ENCODE data around the gene MUC4. TPM values are rescaled to one million over a fixed set of nuclear protein-coding genes. Genes with fewer than 3 reads are reported as not detected.
A peak's percentile ranks its signal among the peaks of the same experiment; 100 is the strongest.

Gene MUC4
- total RNA-seq, 2 donors from 2014 or later = 8.6 to 12.0 TPM

DNA sequence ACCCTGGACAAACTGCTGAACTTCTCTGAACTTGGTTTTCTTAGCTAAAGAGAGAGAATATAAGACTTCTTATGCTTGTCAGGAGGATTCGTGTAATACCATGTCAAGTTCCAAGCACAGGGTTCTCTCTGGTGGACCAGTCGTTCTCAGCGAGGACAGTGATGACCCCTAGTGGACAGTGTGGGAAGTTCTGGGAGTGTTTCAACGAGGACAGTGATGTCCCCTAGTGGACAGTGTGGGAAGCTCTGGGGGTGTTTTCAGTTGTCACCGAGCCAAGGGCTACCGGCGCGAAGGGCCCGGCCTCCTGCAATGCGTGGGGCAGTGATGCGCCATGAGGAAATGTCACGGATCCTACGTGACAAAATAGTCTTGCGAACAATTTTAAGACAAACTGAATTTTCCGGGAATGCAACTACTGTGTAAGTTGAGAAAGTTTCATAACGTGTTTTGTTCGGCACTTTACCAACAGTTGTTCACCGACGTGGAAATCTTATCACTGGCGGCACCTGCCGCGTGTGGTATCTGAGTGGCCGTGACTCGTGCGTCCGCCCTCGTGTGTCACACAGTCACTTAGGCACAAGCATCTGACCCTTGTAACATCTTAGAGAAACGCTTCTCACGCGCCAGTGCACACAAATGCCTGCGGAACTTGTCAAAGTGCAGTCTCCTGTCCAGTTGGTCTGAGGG is 39.3 kb upstream of the MUC4 start:
- peak overlapping the region in 1 of 2 donors; percentile 77 for H3K27ac ChIP-seq
- H3K4me1 ChIP-seq (replicated peaks) = peaks cover 10% of the 10 kb centered on the region
- no peaks in the 10 kb centered on the region for H3K27me3 ChIP-seq (replicated peaks; ENCODE audit: insufficient read depth)
- 23% methylated on average over 31 of the region's 31 CpGs for WGBS
- intact Hi-C loops (cut with DNase I) = no loop called here
- H3K4me3 ChIP-seq = no peak overlapping the region
- no peak for TF ChIP-seq POLR2A (IDR thresholded peaks at IDR 0.05)
- peak; percentile 100 for TF ChIP-seq CTCF (IDR thresholded peaks at IDR 0.05)
- TF ChIP-seq POLR2AphosphoS5 (IDR thresholded peaks at IDR 0.05) = peak; percentile 91
- peak; percentile 89 for DNase-seq (ENCODE audit: low spot score)
- no peaks in the 10 kb centered on the region for H3K36me3 ChIP-seq
- H3K9me3 ChIP-seq = no peaks in the 10 kb centered on the region

DNA sequence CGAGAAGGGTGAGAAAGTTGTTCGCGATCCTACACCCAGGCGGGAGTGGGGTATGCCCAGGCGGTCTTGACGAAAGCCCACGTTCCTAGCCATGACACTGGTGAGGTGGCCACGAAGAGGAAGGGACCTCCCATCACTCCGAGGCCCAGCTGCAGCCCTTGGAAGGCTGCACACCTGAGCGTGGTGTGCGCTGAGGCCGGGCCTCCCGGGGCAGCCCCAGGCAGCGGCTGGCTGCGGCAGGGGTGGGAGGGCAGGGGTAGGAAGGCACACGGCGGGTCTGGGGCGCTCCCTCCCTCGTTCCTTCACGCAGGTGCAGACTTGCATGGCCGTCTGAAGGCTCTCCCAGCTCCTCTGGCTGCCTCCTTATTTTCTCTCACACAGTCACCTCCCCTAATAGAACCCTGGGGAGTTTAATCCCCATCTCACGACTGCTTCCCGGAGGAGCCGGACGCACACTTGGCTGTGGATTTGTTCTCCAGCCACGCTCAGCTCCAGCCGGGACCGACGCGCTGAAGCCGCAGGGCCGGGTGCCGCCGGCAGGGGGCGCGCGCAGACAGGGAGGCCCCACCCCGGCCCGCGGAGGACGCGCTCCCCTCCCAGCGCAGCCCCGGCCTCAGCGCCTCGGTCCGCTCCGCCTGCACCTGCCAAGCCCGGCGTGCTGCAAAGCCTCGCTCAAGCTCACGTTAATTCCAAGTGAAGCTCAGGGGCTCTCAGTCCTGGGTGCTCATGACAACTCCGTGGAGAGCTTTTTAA is 37.8 kb upstream of the MUC4 start:
- WGBS = 76% methylated on average over 53 of the region's 53 CpGs
- Histone ChIP-seq H3K4me3 (no peak overlapping the region), H3K4me1 (replicated peaks) (peaks cover 5% of the 10 kb centered on the region), H3K9me3 (no peaks in the 10 kb centered on the region), H3K27ac (no peak overlapping the region), H3K27me3 (replicated peaks; ENCODE audit: insufficient read depth) (no peaks in the 10 kb centered on the region), H3K36me3 (no peaks in the 10 kb centered on the region)
- TF ChIP-seq POLR2A (IDR thresholded peaks at IDR 0.05) = no peak
- TF ChIP-seq CTCF (IDR thresholded peaks at IDR 0.05) = peak in 1 of 4 experiments; percentile 16
- no peak for TF ChIP-seq POLR2AphosphoS5 (IDR thresholded peaks at IDR 0.05)
- DNase-seq (ENCODE audit: low spot score) = no peak
- intact Hi-C loops (cut with DNase I) = no loop called here

GRCh38 chr3:195847055-195847950 is 35.6 kb upstream of the MUC4 start:
- WGBS = 91% methylated on average over 19 of the region's 24 CpGs
- TF ChIP-seq CTCF (IDR thresholded peaks at IDR 0.05) (no peak), POLR2AphosphoS5 (IDR thresholded peaks at IDR 0.05) (no peak), POLR2A (IDR thresholded peaks at IDR 0.05) (no peak)
- Histone ChIP-seq H3K9me3 (no peaks in the 10 kb centered on the region), H3K4me3 (no peak overlapping the region), H3K36me3 (no peaks in the 10 kb centered on the region), H3K4me1 (replicated peaks) (peaks cover 4% of the 10 kb centered on the region), H3K27ac (no peak overlapping the region), H3K27me3 (replicated peaks; ENCODE audit: insufficient read depth) (no peaks in the 10 kb centered on the region)
- intact Hi-C loops (cut with DNase I) = no loop called here
- DNase-seq (ENCODE audit: low spot score) = no peak

GRCh38 chr3:195845483-195845882 is 33.8 kb upstream of the MUC4 start:
- TF ChIP-seq POLR2AphosphoS5 (IDR thresholded peaks at IDR 0.05) (no peak), POLR2A (IDR thresholded peaks at IDR 0.05) (no peak), CTCF (IDR thresholded peaks at IDR 0.05) (no peak)
- Histone ChIP-seq H3K36me3 (no peaks in the 10 kb centered on the region), H3K27ac (no peak overlapping the region), H3K9me3 (no peaks in the 10 kb centered on the region), H3K27me3 (replicated peaks; ENCODE audit: insufficient read depth) (no peaks in the 10 kb centered on the region), H3K4me1 (replicated peaks) (no peaks in the 10 kb centered on the region), H3K4me3 (no peak overlapping the region)
- intact Hi-C loops (cut with DNase I) = no loop called here
- DNase-seq (ENCODE audit: low spot score) = no peak
- 94% methylated on average over 6 of the region's 6 CpGs for WGBS

Data from prostate gland (tissue), 2 donors.